GM13977 (cell line): ENCODE results near the gene KLF6.

Experiments
- DNase-seq: peaks from one replicate; pipeline ENCODE4 v3.0.0; 2012; ENCODE audit warnings: low spot score
- in situ Hi-C: fragments of 300-500 bp; cut with MboI; formaldehyde crosslinking; loops from one replicate; pipeline ENCODE4 v1.12.0; 2022; ENCODE audit warnings: low sequenced_read_pairs, low pct_unique_long_range_greater_than_20kb, mixed read lengths, inconsistent platforms; ENCODE audit not compliant: unreplicated experiment
- TF ChIP-seq, protein P1 (sequence below): IDR thresholded peaks from 2 replicates; pipeline ENCODE4 v1.5.1; 2012; ENCODE audit warnings: mild to moderate bottlenecking, control low read depth; ENCODE audit not compliant: insufficient read depth; ENCODE audit errors: extremely low read depth, missing control alignments

Gene KLF6

GRCh38 chr10:3727268-3727667 is 57.7 kb downstream of the KLF6 start:
- in situ Hi-C loops = no loop called here
- DNase-seq = no peak
- TF ChIP-seq, protein P1, sequence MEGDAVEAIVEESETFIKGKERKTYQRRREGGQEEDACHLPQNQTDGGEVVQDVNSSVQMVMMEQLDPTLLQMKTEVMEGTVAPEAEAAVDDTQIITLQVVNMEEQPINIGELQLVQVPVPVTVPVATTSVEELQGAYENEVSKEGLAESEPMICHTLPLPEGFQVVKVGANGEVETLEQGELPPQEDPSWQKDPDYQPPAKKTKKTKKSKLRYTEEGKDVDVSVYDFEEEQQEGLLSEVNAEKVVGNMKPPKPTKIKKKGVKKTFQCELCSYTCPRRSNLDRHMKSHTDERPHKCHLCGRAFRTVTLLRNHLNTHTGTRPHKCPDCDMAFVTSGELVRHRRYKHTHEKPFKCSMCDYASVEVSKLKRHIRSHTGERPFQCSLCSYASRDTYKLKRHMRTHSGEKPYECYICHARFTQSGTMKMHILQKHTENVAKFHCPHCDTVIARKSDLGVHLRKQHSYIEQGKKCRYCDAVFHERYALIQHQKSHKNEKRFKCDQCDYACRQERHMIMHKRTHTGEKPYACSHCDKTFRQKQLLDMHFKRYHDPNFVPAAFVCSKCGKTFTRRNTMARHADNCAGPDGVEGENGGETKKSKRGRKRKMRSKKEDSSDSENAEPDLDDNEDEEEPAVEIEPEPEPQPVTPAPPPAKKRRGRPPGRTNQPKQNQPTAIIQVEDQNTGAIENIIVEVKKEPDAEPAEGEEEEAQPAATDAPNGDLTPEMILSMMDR = no peak
